ENCODE results near the gene PRAME.
"Not testable (repeated sequence)": the region's sequence is repeated elsewhere in the genome, so short reads cannot be mapped to it uniquely, and the experiment has no call there.

PRAME gene

GRCh38 chr22:22550789-22551434 lies 8.2 kb downstream of the PRAME start:
- DNase-seq (ENCODE audit: low spot score), result no peak

GRCh38 chr22:22548910-22549309 lies 10.2 kb downstream of the PRAME start:
- DNase-seq (ENCODE audit: low spot score), result no peak

DNA sequence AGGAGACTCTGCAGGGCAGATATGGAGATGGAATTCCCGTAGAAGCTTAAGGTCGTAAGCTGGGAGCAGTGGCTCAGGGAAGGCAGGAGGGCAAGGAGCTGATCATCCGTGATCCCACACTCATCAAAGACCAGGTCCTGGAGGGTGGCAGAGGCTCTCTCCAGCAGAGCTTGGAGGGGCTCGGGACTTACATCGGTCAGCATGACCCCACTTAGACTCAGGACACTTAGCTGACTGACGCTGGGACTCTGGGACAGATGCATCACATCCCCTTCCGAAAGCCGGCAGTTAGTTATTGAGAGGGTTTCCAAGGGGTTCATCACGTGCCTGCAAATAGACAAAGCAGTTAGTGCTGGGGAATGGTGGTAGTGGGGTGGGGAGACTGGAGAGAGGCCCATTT lies 10.7 kb downstream of the PRAME start:
- no peak for DNase-seq (ENCODE audit: low spot score)

GRCh38 chr22:22547692-22548300 lies 11.3 kb downstream of the PRAME start:
- no peak for DNase-seq (ENCODE audit: low spot score)

GRCh38 chr22:22547226-22547625 lies 11.8 kb downstream of the PRAME start:
- no peak for DNase-seq (ENCODE audit: low spot score)

GRCh38 chr22:22546490-22546889 lies 12.6 kb downstream of the PRAME start:
- no peak for DNase-seq (ENCODE audit: low spot score)

- DNase-seq (ENCODE audit: low spot score), result no peak
Observed at GRCh38 chr22:22545084-22545483, 14.0 kb downstream of the PRAME start.

DNA sequence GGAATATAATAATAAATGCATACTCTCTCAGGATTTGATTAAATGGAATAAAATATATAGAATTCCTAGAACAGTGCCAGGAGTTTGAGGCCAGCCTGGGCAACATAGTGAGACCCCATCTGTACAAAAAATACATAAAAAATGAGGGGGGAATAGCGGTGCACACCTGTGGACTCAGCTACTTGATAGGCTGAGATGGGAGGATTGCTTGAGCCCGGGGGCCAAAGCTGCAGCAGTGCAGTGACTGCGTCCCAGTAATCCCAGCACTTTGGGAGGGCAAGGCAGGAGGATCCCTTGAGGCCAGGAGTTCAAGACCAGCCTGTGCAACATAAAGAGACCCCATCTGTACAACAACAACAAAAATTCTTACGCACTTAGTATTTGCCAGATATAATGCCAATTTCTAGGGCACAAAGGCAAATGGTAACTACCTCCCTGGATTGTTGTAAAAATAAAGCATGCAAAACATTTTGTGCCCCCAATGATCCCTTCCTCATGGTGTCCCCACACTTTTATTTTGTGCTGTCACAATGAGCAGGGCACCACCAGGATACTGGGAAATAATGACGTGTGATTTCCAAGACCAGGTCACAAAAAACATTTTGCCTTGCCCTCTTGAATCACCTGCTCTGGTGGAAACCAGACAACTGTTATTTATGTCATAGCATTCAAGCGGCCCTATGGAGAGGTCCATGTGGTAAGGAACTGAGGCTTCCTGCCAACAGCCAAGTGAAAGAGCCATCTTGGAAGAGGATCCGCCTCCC lies 20.7 kb downstream of the PRAME start:
- DNase-seq (ENCODE audit: low spot score), result no peak

- DNase-seq (ENCODE audit: low spot score), result no peak
Observed at GRCh38 chr22:22536916-22537315, 22.1 kb downstream of the PRAME start.

DNA sequence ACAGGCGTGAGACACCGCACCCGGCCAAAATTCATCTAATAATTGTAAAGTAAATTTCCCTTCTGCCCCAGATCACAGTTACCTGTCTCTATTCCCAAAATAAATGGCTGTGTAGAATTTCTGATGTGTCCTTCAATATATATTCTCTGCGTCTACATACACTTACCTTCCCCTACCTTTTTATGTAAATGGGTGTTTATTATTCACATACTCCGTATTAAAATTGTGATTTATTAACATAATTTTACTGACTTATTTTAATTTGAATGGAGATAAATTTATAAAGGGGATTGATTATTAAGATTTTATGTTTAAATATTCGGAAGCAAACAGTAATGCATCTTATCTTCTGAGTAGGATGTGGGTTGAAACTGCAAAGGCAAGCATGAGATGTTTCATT lies 22.6 kb downstream of the PRAME start:
- DNase-seq (ENCODE audit: low spot score), result no peak

DNA sequence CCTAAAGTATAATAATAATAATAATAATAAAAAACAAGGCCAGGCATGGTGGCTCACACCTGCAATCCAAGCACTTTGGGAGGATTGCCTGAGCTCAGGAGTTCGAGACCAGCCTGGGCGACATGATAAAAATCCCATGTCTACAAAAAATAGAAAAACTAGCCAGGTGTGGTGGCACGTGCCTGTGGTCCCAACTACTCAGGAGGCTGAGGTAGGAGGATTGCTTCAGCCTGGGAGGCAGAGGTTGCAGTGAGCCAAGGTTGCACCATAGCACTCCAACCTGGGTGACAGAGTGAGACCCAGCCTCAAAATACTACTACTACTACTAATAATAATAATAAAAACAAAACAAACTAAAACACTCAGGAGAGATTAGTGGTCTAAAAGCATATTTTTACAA lies 23.4 kb downstream of the PRAME start:
- DNase-seq (ENCODE audit: low spot score), result no peak

DNA sequence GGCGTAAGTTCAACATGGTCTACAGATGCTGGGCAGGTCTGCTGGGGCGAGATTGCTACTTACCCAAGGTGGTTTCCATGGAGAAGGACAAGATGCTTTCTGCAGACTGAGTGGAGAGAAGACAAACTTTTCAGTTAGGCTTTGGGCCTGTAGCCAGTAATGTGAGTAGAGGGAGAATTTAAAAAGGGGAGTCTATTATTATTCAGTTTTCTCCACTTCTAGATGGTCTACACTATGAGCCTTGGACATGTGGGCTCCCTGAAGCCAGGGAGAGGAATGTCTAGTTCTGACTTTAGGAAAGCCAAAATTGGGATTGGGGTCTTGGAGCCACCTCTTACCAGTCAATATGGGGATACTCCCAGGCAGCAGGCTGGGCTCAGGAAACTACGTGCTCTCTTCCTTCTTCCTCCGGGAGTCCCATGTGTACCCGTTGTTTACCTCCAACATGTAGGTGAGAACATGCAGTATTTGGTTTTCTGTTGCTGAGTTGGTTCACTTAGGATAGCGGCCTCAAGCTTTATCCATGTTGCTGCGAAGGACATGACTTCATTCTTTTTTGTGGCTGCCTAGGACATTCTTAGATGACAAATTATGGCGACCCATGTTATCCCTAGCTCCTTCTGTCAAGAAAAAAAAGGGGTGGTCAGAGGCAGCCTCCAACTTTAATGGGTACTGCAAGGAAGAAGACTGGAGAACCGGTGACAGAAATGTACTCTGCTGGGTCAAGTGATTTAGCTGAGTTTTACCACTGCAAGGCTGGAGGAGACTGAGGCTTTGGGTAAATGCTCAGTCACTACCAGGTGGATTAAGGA lies 24.3 kb downstream of the PRAME start:
- no peak for DNase-seq (ENCODE audit: low spot score)

DNA sequence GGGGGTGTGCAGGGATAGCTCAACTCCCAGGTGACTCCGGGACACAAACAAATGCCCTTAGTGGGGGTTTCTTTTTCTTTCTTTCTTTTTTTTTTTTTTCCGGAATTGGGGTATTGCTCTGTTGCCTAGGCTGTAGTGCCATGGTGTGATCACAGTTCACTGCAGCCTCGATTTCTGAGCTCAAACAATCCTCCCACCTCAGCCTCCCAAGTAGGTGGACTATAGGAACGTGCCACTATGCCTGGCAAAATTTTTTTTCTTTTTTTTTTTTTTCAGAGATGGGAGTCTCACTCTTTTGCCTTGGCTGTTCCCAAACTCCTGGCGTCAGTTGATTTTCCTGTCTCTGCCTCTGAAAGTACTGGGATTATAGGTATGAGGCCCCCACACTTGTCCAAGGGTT lies 25.2 kb downstream of the PRAME start:
- no peak for DNase-seq (ENCODE audit: low spot score)

DNA sequence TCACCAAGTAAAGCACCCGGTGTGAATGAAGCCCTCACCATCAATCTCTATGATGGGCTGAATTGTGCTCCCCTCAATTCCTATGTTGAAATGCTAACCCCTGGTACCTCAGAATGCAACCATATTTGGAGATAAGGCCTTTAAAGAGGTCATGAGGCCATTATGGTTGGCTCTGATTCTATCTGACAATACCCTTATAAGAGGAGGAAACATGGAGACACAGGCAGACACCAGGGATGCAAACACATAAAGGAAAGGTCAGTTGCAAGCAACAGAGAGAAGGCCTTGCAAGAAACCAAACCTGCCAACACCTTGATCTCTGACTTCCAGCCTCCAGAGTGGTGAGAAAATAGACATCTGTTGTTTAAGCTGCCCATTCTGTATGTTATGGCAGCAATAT lies 25.6 kb downstream of the PRAME start:
- no peak for DNase-seq (ENCODE audit: low spot score)

GRCh38 chr22:22532547-22533071 lies 26.5 kb downstream of the PRAME start:
- DNase-seq (ENCODE audit: low spot score), result not testable (repeated sequence)

- DNase-seq (ENCODE audit: low spot score), result no peak
Observed at GRCh38 chr22:22531770-22532546, 27.1 kb downstream of the PRAME start.

GRCh38 chr22:22528780-22529179 lies 30.3 kb downstream of the PRAME start:
- no peak for DNase-seq (ENCODE audit: low spot score)

GRCh38 chr22:22527312-22527711 lies 31.8 kb downstream of the PRAME start:
- DNase-seq (ENCODE audit: low spot score), result no peak

DNA sequence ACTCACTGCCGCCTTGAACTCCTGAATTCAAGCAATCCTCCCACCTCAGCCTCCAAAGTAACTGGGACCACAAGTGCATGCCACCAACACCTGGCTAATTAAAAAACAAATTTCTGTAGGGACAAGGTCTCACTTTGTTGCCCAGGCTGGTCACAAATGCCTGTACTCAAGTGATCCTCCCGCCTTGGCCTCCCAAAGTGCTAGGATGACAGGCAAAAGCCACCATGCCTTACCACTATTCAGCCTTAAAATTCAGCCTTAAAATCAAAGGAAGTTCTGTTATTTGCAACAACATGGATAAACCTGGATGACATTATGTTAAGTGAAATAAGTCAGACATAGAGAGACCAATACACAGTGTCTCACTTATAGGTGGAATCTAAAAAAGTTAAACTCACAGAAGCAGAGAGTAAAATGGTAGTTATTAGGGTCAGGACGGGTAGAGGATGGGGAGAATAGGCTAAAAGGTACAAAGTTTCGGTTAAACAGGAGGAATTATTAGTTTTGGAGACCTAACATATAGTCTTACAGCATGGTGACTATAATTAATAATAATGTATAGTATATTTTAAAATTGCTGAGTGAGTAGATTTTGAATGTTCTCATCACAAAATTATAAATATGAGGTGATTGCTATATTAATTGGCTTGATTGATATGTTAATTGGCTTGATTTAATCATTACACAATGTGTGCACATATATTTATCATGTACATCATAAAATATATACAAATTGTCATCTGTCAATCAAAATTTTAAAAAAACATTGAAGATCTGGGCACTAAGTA lies 32.7 kb downstream of the PRAME start:
- DNase-seq (ENCODE audit: low spot score), result no peak

DNA sequence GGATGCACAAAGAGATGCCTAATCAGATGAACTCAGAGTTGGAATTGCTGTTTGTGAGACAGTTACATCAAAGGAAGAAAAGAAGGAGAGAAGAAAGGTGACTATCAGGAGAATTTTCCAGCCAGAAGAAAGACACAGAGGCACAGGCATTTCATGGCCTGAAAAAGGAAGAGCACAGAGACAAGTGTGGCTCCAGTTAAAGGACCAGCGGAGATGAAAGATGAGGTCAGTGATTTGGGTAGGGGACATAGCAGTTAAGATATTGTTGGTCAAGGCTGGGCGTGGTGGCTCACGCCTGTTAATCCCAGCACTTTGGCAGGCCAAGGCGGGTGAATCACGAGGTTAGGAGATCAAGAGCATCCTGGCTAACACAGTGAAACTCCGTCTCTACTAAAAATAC lies 35.6 kb downstream of the PRAME start:
- no peak for DNase-seq (ENCODE audit: low spot score)

DNA sequence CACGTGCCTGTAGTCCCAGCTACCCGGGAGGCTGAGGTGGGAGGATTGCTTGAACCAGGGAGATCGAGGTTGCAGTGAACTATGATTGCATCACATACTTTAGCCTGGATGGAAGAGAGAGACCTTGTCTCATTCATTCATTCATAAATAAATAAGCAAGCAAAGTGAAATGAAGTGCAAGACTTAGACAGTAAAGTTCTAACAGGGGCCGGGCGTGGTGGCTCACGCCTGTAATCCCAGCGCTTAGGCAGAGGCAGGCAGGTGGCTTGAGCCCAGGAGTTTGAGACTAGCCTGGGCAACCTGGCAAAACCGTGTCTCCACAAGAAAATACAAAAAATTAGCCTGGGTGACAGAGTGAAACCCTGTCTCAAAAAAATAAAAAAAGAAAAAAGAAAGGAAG lies 37.4 kb downstream of the PRAME start:
- DNase-seq (ENCODE audit: low spot score), result no peak

All from ecto neural progenitor cell (in vitro differentiated cells).